HG02884 (cell line): ENCODE results near the gene MAML3.

ENCODE experiments used
- ATAC-seq: cut with Tn5 transposase; IDR thresholded peaks from one replicate; pipeline ENCODE4 v1.9.1; 2021; ENCODE audit warnings: mild to moderate bottlenecking, moderate library complexity; ENCODE audit not compliant: unreplicated experiment

The MAML3 gene

DNA sequence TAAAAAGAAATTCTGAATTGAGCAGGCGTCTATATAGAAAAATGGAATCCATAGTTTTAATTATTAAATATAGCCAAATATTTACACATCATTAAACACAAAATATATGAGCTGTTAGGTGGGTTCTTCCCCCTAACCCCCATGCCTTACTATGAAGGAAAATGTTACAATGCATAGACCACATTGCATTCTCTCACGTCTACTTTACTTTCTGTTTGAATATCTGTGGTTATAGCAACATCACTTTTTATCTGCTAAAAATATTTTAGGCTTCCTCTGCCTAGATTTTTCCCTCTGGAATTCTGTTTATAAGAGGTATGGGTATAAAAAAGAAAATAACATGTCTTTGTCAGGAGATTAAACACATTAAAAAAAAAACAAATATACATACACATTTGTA is 73.1 kb downstream of the MAML3 start:
- ATAC-seq: no peak

DNA sequence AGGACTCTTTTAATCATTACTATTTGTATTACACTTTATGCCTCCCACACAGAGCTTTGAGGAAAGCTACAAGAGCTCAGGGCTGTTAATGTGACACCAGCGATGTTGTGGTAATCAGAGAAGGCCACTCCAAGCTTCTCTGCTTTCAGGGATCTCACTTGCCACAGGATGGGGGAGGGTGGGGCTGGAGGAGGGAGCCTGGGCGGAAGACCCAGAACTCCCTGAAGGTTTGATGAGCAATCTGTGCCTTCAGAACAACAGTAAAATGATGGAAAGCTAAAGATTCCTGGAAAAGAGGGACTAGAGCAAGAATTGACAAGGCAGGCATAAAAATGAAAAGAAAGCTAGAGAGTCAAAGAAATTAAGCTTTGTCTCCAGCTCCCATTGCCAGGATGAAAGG is 75.6 kb downstream of the MAML3 start:
- ATAC-seq: no peak

DNA sequence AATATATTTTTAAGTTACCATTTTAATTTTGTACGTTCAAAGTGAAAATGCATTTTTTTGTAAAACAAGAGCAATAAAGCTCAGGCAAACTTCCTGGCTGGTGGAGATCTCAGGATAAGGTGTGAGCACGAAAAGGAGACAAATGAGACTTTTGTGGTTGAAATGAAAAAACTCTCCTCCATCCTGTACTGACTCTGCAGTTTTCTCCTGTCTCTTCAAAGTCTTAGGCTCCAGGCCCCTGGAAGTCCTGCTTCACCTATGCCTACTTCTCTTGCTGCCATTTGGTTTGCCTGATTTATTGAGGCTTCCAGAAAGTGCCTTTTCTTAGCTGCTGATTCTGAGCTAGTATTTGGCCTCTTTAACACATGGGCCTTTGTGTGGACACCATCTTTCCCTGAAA is 77.7 kb downstream of the MAML3 start:
- ATAC-seq: no peak

DNA sequence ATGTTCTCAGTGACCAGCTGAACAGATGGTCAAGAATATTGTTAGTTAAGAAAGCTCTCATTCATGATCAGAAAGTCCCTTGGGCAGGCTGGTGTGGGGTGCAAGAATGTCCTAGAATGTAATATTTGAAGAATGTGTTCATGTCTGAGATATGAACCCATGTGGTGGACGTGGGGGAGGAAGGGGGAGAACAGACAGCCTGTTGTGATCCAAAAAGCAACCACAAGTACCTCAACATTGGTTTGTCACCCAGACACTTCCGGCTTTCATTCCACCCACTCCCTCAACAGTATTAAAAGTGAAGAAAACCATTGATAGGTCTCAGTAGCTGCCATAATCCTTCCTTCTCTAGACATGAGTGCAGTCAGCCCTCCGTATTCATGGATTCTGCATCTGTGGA is 82.2 kb downstream of the MAML3 start:
- ATAC-seq: peak; percentile 97

DNA sequence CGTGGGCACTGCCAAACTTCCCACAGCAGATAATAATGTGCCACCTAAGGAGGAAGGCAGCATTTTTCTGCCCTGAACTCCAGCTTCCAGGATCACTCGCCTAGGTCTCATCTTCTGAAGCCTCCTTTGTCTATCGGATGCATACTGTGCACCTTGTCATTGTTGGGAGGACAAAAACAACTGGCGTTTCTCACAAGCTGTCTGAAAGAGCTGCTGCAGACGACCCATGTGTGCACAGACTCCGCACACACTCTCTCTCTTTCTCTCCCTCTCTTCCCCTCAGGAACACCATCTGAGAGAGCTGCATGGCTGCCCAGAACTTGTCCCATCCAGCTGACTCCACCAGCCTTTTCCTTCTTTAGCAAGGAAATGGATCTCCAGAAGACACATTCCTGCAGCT is 83.0 kb downstream of the MAML3 start:
- ATAC-seq: no peak

DNA sequence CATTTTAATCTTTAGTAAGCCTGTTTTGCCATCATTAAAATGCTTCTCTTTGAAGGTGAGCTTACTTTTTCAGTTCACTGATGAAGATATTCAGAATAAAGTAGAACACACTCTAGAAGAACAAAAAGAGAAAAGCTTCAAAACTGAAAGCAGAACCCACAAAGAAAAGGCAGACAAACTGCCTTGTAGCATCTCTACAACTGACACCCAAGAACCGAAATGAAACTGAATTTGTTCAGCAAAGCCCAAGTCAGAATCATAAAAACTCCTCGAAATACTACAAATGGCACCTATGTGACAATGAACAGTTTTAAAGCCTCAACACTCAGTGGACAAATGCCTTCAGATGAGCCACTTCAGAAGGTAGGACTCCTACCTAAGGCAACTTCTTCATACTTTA is 83.6 kb downstream of the MAML3 start:
- no peak for ATAC-seq

DNA sequence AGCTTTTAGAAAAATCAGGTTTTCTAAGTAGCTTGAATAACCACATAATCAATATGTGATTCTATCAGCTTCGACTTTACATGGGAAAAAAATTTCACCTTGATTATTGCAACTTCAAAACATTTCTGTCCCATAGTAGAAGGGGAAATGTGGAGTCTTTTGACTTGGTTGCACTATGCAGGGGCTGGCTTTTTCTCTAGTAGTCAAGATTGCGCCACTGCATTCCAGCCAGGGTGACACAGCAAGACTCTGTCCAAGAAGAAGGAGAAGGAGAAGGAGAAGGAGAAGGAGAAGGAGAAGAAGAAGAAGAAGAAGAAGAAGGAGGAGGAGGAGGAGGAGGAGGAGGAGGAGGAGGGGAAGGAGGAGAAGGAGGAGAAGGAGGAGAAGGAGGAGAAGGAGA is 84.9 kb downstream of the MAML3 start:
- ATAC-seq: no peak

DNA sequence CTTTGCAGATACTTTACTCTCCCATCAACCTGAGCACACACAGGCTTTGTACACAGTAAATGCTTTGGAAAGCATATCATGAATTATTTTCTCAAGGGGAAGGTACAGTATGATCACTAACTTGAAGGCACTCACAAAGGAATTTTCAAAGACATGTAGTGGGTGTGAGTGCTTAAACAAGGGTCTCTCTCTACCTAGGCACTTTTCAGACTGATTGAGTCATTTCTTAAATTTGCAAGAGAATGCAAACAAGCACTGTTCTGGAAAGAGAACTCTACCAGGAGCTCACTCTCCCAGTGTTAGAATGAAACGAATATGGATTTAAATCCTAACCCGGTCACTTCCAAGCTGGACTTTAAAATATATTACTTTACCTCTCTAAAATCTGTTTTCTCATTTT is 85.7 kb downstream of the MAML3 start:
- no peak for ATAC-seq

DNA sequence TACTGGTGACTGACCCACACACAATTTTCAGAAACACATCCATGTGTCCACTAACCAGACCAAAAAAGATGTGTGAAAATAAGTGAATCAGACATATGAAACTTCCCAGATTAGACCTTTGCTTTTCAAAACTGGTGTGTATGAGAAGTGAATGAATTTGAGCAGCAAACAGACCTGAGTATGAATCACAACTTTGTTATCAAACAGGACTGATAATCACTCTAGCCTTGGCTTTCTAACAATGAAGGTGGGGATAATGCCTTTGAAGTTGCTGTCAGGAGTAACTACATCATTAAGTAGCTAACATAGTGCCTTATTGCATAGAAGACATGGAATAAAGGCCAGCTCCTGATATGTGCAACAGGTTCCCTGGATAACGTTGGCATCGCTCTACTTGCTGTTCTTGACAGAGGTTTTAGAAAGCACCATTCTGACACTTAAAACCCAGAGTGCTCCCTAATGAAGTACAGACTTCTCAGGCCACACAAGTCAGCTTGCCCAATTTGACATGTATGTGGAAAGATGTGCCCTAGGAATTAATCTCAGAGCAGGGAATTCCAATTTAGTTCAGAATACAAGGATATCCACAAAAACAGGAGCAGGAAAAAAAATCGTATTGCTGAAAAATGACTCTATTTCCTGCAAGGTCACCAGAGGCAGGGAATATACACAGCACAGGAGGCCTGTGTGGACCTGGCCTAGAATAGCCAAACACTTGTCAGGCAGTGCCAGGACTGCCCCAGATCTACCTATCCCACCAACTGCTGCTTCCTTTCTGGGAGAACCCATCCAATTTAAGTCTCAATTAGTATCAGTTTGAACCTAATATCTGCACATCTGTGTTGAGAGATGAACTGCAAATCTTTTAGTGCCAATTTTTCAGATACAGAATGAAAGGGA is 87.7 kb downstream of the MAML3 start:
- no peak for ATAC-seq

DNA sequence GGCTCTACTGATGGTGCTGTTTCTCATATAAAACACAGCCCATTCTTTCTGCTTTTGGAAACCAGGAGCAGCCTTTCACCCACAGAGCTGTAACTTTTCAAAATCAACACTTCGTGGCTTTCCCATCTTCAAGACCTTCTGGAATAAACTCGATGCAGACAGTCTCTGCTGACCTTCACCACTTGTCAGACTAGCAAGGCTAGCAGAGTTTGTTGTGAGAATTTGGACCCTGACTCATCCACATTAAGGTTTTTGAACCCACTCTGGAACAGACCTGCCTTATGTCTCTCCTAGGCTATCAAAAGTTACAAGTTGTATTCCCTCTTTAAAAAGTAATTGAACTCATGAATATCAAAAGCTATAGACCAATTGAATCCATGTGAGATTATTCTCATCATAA is 88.6 kb downstream of the MAML3 start:
- no peak for ATAC-seq

DNA sequence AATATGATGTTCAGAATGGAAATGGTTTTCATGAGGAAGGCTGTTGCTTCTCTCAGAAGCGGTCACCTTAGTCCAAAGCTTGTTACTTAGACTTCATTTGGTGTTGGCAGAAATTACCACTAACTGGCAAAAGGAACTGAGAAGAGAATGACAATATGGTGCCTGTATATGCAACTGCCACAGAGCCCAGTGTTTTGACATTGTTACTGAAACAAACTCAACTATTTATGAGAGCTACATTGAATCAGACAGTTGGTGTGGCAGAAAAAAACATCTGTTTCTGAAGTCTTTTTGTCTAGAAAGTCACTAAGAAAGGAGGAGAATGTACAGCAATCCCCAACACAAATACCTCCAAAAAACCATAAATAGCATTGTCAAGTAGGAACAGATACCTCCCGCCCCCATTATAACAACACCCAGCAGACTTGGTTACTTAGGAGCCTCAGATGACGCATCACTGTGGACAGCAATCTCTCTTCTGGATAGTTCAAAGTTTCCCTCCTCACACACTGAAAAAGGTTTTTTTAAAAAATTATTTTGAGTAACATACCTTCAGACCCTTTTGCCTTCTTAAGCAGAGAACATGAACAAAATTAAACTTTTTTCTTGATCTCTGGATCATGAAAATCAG is 92.2 kb downstream of the MAML3 start:
- ATAC-seq: no peak

DNA sequence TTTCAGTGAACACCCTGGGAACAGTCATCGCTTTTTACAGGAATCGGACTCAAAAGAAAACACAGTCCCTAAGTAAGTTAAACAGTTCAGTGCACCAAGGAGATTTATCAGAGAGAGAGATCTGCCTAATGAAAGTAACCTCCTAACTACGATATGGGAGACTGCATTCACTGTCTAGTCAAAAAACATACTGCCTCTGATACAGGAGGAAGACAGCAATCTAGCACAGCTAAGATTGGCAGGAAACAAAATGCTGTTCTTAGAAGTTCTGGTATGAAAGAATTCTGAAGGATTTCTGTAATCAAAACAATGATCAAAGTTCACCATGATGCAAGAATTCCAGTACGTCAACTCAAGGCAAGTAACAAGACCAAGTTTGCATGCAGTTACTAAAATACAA is 92.8 kb downstream of the MAML3 start:
- no peak for ATAC-seq

DNA sequence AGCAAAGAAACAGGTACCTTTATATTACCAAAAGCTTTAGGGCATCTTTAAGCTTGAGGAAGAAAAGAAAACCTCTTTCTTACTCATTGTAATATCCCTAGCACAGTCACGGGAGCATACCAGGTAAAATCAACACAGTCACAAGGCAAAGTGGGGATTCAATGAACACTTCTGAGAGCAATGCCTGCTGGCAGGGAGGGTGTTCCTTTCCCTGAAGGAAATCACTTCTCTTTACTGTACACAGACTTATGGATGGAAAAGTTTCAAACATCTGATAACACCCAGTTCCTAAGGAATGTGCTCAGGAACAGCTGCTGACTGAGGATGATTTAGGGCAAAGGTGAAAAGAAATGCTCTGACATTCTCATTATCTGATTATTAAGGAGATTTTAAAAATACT is 94.8 kb downstream of the MAML3 start:
- ATAC-seq: no peak

DNA sequence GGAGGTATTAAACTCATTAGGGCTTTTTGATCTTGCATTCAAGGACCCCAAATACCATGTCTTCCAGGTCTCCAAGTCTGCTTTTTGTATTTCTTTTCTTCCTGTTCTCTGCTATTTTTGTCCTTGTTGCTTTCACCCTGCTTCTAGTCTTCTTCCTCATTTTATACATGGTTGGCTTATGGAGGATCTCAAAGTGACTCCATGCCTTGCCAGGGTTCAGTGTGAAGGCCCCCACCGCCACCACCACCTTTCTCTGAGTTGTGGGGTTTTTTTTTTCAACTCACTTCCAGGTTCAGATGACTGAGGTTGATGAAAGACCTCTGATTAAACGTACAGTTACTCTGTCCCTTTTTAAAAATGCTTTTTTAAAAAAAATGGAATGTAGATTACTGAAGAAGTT is 96.3 kb downstream of the MAML3 start:
- no peak for ATAC-seq

DNA sequence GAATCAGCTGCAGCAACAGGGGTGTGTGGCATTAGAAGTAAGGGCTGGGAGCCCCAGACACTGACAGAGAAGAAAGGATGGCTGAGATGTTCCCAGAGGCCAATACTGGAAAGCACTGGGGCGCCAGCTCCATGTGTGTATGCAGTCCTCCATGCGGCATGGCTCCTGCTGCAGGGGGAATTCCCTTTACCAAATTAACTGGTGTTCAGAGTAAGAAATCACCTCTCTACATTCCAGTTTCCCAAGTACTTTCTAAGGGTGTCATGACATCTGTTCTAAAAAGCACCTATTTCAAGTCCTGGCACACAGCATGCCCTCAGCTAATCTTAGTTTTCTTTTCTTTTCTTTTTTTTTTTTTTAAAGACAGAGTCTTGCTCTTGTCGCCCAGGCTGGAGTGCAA is 98.0 kb downstream of the MAML3 start:
- no peak for ATAC-seq

DNA sequence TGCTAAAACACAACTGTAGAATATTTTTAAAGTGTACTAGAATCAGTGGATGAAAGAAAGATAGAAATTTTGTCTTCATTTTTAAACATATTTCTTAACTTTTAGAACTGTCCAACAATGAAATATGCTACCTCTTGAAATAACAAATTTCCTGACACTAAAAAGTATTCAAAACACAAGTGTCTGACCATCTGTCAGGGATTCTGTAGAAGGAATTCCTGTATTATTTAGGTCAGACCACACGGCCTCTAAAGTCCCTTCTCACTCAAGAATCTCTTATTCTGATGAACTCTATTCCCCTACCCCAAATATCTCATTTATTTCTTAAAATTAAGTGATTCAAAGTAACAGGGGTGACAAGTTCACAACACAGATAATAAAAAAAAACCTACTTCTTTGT is 99.1 kb downstream of the MAML3 start:
- no peak for ATAC-seq

DNA sequence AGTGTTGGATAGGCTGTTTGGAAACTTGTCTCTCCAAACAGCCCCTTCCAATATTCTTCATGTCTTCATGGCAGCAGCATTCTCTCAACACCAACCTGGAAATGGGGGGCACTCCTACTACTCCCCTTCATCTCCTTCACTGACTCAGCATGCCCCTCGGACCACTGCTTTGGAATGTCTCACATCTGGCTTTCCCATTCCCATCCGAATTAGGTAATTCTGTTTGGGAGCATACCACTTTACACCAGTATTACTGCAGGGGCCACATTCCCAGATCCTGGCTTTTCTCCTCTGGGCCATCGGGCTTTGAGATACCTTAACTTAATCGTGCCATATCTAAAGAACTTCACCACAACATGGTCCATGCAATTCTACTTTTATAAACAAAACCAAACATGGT is 100.8 kb downstream of the MAML3 start:
- no peak for ATAC-seq

DNA sequence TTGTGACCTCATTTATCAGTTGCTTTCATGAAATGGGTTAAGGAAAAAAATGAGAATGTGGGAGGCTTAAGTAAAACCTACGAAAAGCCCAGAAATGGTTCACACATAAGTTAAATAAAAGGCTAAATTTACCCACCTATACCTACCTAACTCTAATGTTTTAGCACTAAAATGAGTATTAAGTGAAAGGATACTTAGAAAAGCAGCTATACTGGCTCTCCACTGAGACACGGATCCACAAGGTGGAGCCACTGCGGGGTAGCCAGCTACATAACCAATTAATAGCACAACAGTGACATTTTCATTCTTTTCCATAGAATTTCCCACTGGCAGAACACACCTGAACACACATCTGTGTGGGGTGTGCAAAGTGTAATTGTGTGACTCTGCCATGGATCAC is 101.9 kb downstream of the MAML3 start:
- no peak for ATAC-seq

DNA sequence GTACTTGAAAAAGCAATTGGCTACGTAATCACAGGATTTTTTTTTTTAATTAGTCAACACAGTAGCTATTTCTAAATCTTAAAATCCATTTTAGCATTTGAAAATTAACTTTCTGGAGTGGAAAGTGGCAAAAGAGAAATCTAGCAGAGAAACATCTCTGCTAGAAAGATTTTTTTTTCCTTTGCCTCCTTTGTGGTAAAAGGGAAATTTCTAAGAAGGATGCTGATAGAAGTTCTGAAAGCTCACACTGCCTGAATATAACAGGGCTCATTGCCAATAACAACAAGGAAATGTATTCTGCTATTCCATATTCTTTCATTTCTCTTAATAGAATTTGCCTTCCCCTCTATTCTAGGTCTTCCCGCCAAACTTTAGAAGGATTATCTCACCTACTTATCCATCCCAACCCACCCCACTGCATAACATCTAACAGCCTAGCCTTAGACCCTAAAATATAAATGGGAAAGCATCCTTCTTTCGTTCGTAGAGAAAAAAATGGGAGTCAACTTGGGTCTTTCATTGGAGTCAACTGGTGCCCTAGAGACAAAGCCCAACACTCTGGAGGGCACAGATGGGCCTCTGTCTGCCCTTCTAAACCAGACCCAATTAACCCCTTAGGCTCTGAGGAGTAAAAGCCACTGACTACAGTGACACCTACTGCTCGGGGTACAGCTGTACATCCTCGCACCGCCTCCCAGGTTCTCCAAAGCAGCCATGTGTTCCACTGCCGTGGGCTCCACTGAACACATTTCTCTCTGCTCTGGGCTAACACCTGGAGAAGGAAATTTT is 103.9 kb downstream of the MAML3 start:
- no peak for ATAC-seq

DNA sequence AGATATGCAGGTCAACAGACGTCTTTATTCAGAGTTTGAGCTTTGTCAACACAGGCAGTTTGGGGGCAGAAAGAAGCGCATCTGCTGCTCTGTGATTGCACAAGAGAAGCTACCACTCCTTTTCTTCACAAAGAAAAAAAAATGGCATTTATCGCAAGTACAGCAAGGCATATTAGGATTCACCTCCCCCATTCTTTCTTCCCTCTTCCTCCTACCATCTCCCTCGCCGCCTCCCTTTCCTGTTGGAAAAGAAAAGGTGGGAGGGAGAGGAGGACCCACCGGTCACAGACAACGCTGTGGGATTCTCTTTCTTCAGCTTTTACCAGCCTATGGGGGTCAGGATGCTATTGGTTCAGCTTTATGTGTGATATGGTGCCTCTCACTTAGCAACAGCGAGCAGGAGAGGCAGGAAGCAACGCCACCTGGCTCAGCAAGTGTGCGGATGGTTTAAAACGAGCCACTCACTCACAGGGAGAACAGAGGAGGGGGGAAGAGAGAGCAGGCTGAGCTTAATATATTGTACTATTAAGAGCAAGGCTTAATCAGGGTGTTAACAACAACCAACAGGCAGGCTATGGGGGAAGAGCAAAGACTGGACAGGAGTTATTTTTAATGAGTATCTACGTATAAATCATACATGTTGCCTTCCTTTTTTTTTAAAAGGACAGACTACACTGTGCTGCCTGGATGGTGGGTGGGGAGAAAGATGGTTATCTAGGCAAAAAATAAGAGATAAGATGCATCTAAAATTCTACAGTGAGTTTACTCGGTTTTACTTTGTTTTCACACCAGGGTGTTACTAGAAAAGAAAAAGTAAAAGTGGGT is 104.7 kb downstream of the MAML3 start:
- ATAC-seq: no peak

DNA sequence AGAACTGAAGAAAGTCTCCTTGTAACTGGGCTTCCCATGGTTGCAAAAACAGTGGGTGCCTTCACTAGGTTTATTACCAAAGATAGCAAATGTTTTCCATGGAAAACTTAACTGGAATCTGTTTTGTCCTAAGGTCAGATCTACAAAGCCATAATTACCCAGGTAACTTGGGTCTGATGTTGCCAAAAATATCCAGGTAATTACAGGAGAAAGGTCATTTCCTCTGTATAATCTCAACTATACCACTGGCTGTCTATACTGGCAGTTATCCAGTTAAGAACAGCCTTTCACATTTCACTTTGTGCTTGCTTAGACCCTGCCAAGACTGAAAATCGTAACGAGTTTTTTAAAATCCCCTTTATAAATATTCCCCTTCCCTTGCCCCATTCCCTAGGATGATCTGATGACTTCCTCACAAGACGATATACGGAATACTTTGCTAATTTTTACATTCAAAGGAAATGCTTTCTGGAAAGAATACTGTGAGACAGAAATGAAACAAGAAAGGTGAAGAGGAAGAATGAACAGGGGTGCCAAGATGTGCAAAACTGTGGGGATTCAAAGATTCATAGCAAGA is 105.5 kb downstream of the MAML3 start:
- ATAC-seq: no peak
